DMS53 treated with DMSO at 0.1 percent for 48 hours (cell line): ENCODE data around the gene BEND7.
A peak's percentile ranks its signal among the peaks of the same experiment; 100 is the strongest.
"Not testable (repeated sequence)": the region's sequence is repeated elsewhere in the genome, so short reads cannot be mapped to it uniquely, and the experiment has no call there.

Experiments
- DNase-seq: peaks from one replicate; lab custom pipeline; 2025; ENCODE audit not compliant: unreplicated experiment; lab: John Stamatoyannopoulos, UW

Gene BEND7

DNA sequence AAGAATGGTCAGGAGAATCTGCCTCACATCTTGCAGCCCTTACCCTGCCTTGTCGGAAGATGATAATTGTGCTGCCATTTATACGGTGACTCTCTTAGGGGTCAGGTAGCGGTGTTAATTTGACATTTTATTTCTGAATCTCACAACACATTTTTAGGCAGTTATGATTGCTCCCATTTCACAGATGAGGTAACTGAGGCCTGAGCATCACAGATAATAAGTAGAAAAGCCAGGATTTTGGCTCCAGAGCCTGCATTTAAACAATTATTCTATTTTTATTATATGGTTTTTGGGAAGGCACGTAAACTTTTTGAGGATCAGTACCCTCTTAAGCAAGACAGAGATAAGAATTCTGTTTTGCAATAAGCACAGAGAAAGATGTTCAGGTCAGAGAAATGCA lies 103.4 kb downstream of the BEND7 start:
- no peak for DNase-seq

- no peak for DNase-seq
Observed at GRCh38 chr10:13422800-13423199, 106.0 kb downstream of the BEND7 start.

DNA sequence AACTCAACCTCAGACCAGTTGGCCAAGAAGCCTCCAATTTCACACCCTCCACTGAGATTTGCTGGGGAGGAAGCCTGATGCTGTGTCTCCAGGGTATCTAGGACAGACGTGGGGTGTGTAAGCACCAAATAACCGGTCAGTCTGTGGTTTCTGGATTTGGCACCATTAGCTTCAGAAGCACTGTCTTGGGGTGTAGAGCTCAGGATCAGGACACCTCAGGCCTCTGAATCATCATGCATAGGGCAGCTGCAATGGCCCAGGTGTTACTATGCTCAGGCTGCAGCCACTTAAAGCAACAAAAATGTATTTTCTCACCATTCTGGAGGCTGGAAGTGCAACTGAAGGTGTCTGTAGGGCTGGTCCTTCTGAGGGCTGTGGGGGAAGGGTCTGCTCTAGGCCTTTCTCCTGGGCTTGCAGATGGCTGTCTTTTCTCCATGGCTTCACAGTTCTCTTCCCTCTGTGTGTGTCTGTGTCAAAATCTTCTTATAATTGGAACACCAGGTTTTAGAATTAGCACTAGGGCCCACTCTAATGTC lies 107.4 kb downstream of the BEND7 start:
- DNase-seq, result no peak

DNA sequence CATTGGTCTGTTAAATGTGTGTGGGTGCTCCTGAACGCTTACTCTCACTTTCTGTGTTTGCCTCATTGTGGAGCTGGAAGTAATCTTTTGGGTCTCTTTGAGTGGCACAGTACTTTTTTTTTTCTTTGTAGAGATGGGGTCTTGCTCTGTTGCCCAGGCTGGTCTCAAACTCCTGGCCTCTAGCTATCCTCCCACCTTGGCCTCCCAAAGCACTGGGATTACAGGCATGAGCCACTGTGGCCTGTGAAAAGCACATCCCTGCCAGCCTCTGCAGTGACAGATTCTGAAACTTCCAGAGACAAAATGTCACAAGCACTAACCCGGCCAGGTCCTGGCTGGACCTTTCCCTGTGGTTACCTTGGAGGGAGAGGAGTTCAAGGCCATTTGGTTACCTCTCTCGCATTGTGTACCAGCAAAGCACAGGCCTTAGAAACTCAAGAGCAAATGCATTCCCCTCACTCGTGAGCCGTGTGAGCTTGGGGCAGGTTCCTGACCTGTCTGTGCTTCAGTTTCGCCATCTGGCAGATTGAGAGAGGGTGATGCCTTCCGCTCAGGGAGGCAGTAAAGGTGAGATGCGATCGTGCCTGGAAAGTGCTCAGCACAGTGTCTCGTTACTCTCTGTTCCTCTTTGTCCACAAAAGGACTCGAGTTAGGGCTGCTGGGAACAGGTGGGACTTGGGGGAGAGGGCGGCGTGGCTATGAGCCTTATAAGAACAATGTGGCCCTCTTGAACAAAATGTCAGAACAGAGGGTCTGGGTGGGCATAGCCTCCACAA lies 108.1 kb downstream of the BEND7 start:
- no peak for DNase-seq

GRCh38 chr10:13417459-13418126 lies 111.2 kb downstream of the BEND7 start:
- no peak for DNase-seq

- no peak for DNase-seq
Observed at GRCh38 chr10:13416760-13417159, 112.1 kb downstream of the BEND7 start.

DNA sequence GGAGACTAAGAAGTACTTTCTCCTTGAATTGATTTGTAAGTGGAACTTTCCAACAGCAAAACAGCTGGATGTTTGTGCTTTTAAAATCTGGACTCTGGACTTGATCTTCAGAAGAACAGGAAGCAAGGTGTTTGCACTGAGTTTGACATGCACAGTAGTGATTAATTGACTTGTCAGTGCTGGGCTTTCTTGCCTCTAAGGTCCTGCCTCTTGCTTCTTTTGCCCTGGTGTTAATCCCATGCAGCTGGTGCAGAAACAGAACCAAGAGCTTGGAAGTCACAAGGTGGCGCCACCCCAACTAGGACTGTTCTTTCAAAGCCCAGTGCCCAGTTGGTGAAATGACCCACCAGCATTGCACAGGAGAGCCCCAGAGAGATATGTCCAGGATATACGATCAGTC lies 114.0 kb downstream of the BEND7 start:
- no peak for DNase-seq

- no peak for DNase-seq
Observed at GRCh38 chr10:13414137-13414536, 114.7 kb downstream of the BEND7 start.

- DNase-seq, result no peak
Observed at GRCh38 chr10:13412894-13413293, 115.9 kb downstream of the BEND7 start.

- peak; percentile 8 for DNase-seq
Observed at GRCh38 chr10:13404791-13405190, 124.0 kb downstream of the BEND7 start.

DNA sequence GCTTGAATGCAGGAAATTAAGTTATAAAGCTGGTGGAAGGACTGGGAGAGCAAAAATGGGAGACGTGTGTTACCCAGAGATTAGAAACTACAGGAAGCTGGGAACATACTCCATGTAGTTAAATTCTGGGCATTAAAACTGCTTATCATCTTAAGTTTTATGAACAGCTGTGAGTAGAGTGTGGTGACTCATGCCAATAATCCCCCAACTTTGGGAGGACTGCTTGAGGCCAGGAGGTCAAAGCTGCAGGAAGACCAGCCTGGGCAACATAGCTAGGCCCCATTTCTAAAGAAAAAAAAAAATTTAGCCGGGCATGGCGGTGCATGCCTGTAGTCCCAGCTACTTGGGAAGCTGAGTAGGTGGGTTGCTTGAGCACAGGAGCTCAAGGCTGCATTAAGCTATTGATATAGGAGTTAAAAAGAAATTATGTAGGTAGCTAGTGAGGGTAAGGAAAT lies 124.5 kb downstream of the BEND7 start:
- DNase-seq, result no peak

DNA sequence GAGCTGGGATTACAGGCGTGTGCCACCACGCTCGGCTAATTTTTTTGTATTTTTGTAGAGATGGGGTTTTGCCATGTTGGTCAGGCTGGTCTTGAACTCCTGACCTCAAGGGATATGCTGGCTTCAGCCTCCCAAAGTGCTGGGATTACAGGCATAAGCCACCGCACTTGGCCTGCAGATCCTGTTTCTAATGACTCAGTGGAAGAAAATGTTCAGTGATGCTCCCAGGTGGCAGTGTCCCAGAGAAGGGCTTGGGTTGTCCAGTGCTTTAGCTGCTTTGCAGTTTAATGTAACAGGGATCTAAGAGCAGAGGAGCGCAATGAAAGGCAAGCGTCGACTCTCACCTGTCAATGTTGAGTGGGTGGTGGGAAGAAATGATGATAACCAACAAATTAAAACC lies 125.4 kb downstream of the BEND7 start:
- DNase-seq, result not testable (repeated sequence)

GRCh38 chr10:13402021-13402420 lies 126.8 kb downstream of the BEND7 start:
- DNase-seq, result no peak

- no peak for DNase-seq
Observed at GRCh38 chr10:13401142-13401541, 127.7 kb downstream of the BEND7 start.

DNA sequence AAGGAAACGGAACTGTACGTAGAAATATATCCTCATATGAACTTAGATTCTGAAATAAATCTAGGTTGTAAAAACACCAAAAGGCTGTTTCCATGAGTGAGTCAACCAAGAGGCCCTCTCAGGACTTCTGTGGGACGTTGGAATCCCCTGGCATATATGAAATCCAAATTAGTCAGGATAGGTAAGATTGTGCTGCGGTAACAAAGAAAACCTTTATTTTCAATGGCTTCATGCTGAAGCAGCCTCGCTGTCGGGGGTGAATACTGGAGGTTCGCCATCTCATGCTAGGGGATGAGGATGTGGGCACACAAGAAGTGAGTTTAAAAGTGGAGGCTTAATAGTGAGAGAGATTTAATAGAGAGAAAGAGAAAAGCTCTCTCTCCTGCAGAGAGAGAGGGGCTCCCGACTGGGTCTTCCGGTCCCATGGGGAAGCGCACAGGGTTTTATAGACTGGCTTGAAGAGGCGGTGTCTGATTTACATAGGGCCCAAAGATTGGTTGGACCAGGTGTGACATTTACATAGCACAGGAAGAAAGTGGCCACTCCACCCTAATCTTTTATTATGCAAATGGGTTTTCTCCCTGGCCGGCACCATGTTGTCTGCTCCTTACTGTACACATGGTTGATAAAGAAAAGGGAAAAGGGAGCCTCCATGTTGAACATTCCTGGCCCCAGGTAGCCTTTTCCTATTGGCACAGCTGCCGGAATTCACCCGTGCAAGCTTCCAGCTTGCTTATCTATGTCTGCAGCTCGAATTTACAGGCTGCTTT lies 128.4 kb downstream of the BEND7 start:
- no peak for DNase-seq

GRCh38 chr10:13399752-13400151 lies 129.1 kb downstream of the BEND7 start:
- DNase-seq, result no peak

DNA sequence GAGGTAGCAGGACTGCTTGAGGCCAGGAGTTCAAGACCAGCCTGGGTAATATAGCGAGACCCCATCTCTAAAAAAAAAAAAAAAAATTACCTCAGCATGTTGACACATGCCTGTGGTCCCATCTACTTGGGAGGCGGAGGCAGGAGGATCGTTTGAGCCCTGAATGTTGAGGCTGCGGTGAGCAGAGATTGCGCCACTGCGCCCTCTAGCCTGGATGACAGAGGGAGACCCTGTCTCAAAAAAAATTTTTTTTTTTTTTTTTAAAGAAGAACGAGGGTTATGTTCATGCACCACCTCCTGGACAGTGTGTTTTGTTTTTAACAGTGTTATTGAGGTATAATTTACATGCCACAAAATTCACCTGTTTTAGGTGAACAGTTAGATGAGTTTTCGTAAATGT lies 129.6 kb downstream of the BEND7 start:
- DNase-seq, result no peak

- no peak for DNase-seq
Observed at GRCh38 chr10:13397052-13397451, 131.8 kb downstream of the BEND7 start.

DNA sequence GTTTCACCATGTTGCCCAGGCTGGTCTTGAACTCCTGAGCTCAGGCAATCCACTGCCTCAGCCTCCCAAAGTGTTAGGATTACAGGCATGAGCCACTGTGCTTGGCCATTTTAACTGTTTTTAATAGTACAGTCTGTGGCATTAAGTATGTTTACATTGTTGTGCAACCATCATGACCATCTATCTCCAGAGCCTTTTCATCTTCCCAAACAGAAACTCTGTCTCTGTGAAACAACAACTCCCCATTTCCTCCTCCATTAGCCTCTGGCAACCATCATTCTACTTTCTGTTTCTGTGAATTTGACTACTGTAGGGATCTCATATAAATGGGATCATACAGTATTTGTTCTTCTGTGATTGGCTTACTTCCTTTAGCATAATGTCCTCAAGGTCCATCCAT lies 132.4 kb downstream of the BEND7 start:
- no peak for DNase-seq

DNA sequence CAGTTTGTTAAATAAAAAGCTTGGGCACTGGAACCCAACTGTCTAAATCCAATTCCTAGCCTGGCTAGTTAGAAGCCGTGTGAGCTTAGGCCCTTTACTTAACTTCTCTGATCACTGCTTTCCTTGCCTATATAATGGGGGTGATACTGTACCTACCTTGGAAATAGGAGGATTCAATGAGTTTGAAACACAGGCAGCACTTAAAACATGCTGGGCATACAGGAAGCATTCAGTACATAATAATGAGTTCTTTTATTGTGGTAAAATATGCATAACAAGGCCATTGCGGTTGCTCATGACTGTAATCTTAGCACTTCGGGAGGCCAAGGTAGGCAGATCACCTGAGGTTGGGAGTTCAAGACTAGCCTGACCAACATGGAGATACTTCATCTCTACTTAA lies 133.3 kb downstream of the BEND7 start:
- no peak for DNase-seq

DNA sequence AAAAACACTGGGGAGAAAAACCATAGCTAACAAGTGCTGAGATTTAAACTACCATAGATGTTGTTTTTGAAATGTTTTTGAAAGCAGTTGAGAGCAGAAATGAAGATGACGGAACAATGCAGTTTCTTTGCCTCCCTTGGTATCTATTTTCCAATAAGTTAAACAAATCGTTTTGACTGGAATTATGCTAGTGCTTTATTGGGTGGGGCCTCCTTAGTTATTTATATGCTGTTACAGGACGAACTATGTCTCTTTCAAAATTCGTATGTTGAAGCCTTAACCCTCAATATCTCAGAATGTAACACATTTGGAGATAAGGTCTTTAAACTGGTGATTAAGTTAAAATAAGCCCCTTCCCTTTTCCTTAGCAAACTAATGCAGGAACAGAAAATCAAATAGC lies 135.2 kb downstream of the BEND7 start:
- DNase-seq, result no peak

GRCh38 chr10:13392701-13393100 lies 136.1 kb downstream of the BEND7 start:
- no peak for DNase-seq
